Stimulated activated CD8-positive, alpha-beta memory T cell treated with anti-CD3 and anti-CD28 coated beads, Interleukin-4, amount 100 ng/mL, for 4 hours (primary cell): ENCODE data around the gene RPL32.

Experiments used
- DNase-seq, 2 donors: peaks; one replicate each; pipeline ENCODE4 v3.0.0-alpha.2; 2020; ENCODE audit warnings: low read depth in 2 of 2, low spot score in 1 of 2

Gene RPL32

DNA sequence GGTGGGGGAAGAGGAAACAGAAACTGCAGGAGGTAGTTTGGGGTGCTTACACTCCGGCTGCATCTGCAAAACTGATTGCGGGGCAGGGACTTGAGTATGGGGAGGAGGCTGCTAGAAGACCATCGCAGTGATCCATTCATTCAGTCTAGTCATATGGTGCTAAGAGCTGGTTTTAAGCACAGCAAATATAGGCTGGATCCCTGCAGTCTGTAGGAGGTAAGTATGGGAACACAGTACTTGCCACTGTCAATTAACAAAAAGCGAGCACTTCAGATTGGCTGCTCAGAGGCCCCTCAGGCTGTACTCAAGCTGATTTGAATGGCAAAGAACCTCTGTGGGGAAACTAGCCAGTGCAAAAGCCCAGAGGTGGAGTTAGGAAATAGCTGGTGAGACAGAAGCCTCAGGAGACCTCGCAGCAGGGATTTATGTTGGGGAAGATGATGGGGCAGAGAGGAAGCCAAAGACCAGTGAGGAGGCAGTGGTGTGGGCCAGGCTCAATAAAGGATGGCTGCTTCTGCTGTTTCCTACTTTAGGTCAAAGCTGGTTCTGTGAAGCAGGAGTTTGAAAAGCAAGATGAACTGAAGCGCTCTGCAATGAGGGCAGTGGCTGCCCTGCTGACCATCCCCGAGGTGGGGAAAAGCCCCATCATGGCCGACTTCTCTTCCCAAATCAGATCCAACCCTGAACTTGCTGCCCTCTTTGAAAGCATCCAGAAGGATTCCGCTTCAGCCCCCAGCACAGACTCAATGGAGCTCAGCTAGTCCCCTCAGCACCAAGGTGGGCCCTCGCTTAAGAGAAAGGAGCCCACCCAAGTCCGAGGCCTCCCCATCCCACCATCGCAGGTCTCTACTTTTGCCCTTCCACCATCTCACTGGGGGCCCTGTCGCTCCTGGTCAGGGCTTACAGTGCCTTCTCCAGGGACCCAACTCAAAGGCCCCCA is 7.9 kb downstream of the RPL32 start:
- no peak for DNase-seq

- DNase-seq = no peak
Observed at GRCh38 chr3:12832350-12833221, 8.8 kb downstream of the RPL32 start.

DNA sequence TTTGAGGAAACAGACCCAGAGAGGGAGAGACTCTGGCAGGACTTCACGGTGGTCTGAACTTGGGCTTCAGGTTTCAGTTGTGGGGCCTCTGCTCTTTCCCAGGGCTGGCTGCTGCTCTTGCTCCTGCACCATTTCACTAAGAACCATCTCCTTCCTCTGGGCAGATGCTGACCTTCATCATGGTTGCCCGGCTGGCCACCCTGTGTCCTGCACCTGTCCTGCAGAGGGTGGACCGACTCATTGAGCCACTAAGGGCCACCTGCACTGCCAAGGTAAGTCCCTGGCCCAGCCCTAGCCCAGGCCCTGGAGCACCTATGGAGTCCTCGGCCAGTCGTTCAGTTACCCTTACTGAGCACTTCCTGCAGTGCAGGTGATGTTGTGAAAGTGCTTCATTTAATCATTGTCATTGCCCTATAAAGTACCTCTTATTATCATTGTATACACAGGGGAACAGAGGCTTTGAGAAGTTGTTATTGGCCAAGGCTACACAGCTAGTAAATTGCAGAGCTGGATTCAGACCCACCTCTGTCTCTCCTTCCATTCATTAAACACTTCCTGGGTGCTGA is 10.0 kb downstream of the RPL32 start:
- no peak for DNase-seq

- no peak for DNase-seq
Observed at GRCh38 chr3:12830785-12831156, 10.6 kb downstream of the RPL32 start.

GRCh38 chr3:12829886-12830784 is 11.2 kb downstream of the RPL32 start:
- no peak for DNase-seq

DNA sequence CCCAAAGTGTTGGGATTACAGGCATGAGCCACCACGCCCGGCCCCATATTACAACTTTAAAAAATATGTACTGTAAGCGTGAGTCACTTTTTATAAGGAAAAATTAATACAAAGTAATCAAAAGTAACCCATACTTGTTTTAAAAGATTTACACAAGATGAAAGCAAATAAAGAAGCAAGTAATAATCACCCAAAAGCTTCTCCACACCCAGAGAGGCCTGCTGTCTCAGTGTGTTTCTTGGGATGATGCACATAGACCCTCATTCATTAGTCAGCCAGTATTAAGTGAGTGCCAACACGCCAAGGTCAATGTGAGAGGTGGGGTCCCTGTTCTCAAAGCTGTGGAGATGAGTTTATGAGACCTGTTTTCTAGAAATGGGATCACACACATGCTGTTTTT is 12.0 kb downstream of the RPL32 start:
- no peak for DNase-seq

DNA sequence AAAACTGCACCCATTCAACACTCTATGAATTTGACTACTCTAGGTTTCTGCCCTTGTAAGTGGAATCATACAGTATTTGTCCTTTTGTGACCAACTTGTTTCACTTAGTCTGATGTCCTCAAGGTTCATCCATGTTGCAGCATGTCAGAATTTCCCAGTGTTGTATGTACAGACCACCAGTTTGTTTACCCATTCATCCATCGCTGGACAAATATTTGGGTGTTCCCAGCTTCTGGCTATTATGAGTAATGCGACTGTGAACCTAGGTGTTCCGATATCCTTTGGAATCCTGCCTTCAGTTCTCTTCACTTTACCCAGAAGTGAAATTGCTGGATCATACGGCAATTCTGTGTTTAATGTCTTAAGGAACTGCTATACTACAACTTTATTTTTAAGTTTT is 12.6 kb downstream of the RPL32 start:
- no peak for DNase-seq

GRCh38 chr3:12825156-12825555 is 16.2 kb downstream of the RPL32 start:
- DNase-seq = no peak

DNA sequence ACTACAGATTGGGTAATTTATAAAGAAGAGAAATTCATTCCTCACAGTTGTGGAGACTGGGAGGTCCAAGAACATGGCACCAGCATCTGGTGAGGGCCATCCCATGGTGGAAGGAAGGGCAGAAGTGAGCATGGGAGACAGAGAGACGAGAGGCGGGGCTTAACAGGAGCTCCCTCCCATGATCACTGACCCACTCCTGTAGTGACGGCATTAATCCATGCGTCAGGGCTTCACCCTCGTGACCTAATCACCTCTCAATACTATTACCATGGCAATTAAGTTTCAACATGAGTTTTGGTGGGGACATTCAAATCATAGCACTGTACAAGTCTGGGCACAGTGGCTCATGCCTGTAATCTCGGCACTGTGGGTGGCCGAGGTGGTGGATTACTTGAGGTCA is 17.1 kb downstream of the RPL32 start:
- no peak for DNase-seq

GRCh38 chr3:12822725-12823373 is 18.5 kb downstream of the RPL32 start:
- DNase-seq = no peak

DNA sequence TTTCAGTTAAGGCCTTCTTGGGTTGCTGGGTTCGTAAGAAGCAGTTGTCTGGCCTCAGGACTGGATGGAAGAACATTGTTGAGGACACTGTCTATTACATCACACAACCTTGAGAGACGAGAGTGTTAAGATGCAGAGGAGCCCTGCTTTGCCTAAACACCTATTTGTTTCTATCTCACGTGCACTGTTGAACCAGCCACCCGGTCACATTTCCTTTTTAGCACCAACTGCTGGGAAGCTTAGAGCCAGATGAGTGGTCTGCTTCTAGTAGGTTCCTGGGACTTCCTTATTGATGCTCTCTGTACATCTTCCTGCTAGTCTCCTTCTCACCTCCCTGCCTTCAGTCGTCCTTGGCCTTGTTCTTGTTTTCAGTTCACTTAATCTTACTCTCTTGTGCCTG is 22.6 kb downstream of the RPL32 start:
- DNase-seq = no peak

GRCh38 chr3:12818273-12818672 is 23.1 kb downstream of the RPL32 start:
- no peak for DNase-seq

- no peak for DNase-seq
Observed at GRCh38 chr3:12817343-12817710, 24.0 kb downstream of the RPL32 start.

DNA sequence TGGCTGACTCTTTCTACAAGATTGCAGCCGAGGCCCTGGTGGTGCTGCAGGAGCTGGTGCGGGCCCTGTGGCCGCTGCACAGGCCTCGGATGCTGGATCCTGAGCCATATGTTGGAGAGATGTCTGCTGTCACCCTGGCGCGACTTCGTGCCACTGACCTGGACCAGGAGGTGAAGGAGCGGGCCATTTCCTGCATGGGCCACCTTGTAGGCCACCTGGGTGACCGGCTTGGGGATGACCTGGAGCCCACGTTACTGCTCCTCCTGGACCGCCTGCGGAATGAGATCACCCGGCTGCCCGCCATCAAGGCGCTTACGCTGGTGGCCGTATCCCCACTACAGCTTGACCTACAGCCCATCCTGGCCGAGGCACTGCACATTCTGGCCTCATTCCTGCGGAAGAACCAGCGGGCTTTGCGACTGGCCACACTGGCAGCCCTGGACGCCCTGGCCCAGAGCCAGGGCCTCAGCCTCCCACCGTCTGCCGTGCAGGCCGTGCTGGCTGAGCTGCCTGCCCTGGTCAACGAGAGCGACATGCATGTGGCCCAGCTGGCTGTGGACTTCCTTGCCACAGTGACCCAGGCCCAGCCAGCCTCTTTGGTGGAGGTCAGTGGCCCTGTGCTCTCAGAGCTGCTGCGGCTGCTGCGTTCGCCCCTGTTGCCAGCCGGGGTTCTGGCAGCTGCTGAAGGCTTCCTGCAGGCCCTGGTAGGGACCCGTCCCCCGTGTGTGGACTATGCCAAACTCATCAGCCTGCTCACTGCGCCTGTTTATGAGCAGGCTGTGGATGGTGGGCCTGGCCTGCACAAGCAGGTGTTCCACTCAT is 24.6 kb downstream of the RPL32 start:
- no peak for DNase-seq

GRCh38 chr3:12815719-12816118 is 25.6 kb downstream of the RPL32 start:
- no peak for DNase-seq

GRCh38 chr3:12815078-12815477 is 26.3 kb downstream of the RPL32 start:
- DNase-seq = no peak

GRCh38 chr3:12813967-12814366 is 27.4 kb downstream of the RPL32 start:
- DNase-seq = no peak

- DNase-seq = no peak
Observed at GRCh38 chr3:12812812-12813211, 28.6 kb downstream of the RPL32 start.

DNA sequence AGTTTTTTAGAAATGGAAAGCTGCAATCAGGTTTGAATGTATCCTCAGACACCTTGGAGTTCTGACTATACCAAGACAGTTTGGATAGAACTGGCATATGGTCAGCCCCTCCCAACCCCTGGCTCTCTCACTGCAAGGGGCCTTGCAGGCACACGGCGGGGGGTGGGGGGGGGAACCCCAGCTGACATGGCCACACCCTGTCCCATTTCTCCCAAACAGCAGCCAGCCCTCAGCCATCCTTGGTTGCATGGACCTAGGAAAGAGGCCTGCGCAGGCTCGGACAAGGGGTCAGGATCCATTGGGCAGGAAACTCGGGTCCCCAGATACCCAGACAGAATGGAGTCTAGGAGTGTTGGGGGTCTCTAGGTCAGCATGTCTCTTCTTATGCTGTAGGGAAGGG is 30.4 kb downstream of the RPL32 start:
- DNase-seq = no peak
